Central memory CD8-positive, alpha-beta T cell (primary cell): ENCODE data around the gene STX4.

Experiments used
- ATAC-seq: fragments of 150-1000 bp; cut with Tn5 transposase; replicated peaks from 2 replicates; pipeline ENCODE4 v1.10.0; 2022; ENCODE audit warnings: mild to moderate bottlenecking, moderate FRiP score, moderate number of reproducible peaks; ENCODE audit not compliant: poor library complexity, severe bottlenecking; ENCODE audit errors: extremely low read depth
- DNase-seq, 2 donors: peaks; one replicate each; pipeline ENCODE4 v3.0.0; 2021; ENCODE audit warnings: low spot score in 2 of 2
- H3K27ac Mint-ChIP-seq: one replicate; pipeline ENCODE4 v1.8.0; 2022; ENCODE audit warnings: low read depth, mild to moderate bottlenecking, moderate library complexity, mixed read lengths
- H3K27me3 Mint-ChIP-seq: one replicate; pipeline ENCODE4 v1.8.0; 2022; ENCODE audit warnings: mixed read lengths
- H3K36me3 Mint-ChIP-seq: one replicate; pipeline ENCODE4 v1.8.0; 2022; ENCODE audit warnings: mild to moderate bottlenecking, moderate library complexity, mixed read lengths; ENCODE audit not compliant: insufficient read depth
- H3K4me1 Mint-ChIP-seq: one replicate; pipeline ENCODE4 v1.8.0; 2022; ENCODE audit warnings: mixed read lengths
- H3K4me3 Mint-ChIP-seq: one replicate; pipeline ENCODE4 v1.8.0; 2022; ENCODE audit warnings: mild to moderate bottlenecking, moderate library complexity, mixed read lengths
- H3K9me3 Mint-ChIP-seq: one replicate; pipeline ENCODE4 v1.8.0; 2022; ENCODE audit warnings: mixed read lengths

Gene STX4

GRCh38 chr16:31072540-31073141 lies 39.3 kb downstream of the STX4 start:
- Mint-ChIP-seq H3K27ac (peak overlapping the region; percentile 94), H3K4me3 (peak overlapping the region; percentile 87), H3K36me3 (peaks cover 20% of the 10 kb centered on the region), H3K4me1 (peaks cover 48% of the 10 kb centered on the region), H3K9me3 (no peaks in the 10 kb centered on the region), H3K27me3 (no peaks in the 10 kb centered on the region)
- DNase-seq: no peak
- no peak for ATAC-seq

GRCh38 chr16:31073142-31073969 lies 40.0 kb downstream of the STX4 start:
- DNase-seq: peak; percentile 68 to 72
- peaks cover 43% of the 10 kb centered on the region for H3K4me1 Mint-ChIP-seq
- peak overlapping the region; percentile 87 for H3K4me3 Mint-ChIP-seq
- H3K36me3 Mint-ChIP-seq: peaks cover 24% of the 10 kb centered on the region
- peak; percentile 55 for ATAC-seq
- no peaks in the 10 kb centered on the region for H3K9me3 Mint-ChIP-seq
- peak overlapping the region; percentile 94 for H3K27ac Mint-ChIP-seq
- H3K27me3 Mint-ChIP-seq: no peaks in the 10 kb centered on the region

GRCh38 chr16:31073970-31074813 lies 40.8 kb downstream of the STX4 start, which contains the start of the genes ZNF646 and ZNF668:
ZNF646 (plus strand) TSS chr16:31074422; CDS start chr16:31076325, 1,903 bp downstream.
ZNF668 (minus strand) TSS chr16:31074240; CDS start chr16:31064459, 9,781 bp downstream.
- H3K9me3 Mint-ChIP-seq: no peaks in the 10 kb centered on the region
- ATAC-seq: peak; percentile 87
- peaks cover 24% of the 10 kb centered on the region for H3K36me3 Mint-ChIP-seq
- peaks cover 40% of the 10 kb centered on the region for H3K4me1 Mint-ChIP-seq
- peak within 1 kb of the TSS; percentile 94 for H3K27ac Mint-ChIP-seq
- no peaks in the 10 kb centered on the region for H3K27me3 Mint-ChIP-seq
- peak; percentile 92 to 97 for DNase-seq
- peak within 1 kb of the TSS; percentile 87 for H3K4me3 Mint-ChIP-seq

- H3K9me3 Mint-ChIP-seq: no peaks in the 10 kb centered on the region
- H3K27ac Mint-ChIP-seq: peak overlapping the region; percentile 94
- H3K4me1 Mint-ChIP-seq: peaks cover 35% of the 10 kb centered on the region
- ATAC-seq (no peak), DNase-seq (no peak)
- peaks cover 24% of the 10 kb centered on the region for H3K36me3 Mint-ChIP-seq
- peak overlapping the region; percentile 87 for H3K4me3 Mint-ChIP-seq
- H3K27me3 Mint-ChIP-seq: no peaks in the 10 kb centered on the region
Measured at GRCh38 chr16:31074814-31075183, 41.4 kb downstream of the STX4 start.

GRCh38 chr16:31076319-31076718 lies 43.0 kb downstream of the STX4 start:
- Mint-ChIP-seq H3K4me3 (peak overlapping the region; percentile 27), H3K27ac (no peak overlapping the region), H3K4me1 (peaks cover 35% of the 10 kb centered on the region), H3K9me3 (no peaks in the 10 kb centered on the region), H3K27me3 (no peaks in the 10 kb centered on the region), H3K36me3 (peaks cover 27% of the 10 kb centered on the region)
- ATAC-seq: no peak
- no peak for DNase-seq

GRCh38 chr16:31077024-31077423 lies 43.7 kb downstream of the STX4 start:
- H3K9me3 Mint-ChIP-seq: no peaks in the 10 kb centered on the region
- no peak for DNase-seq
- no peak overlapping the region for H3K4me3 Mint-ChIP-seq
- H3K27me3 Mint-ChIP-seq: no peaks in the 10 kb centered on the region
- peaks cover 31% of the 10 kb centered on the region for H3K4me1 Mint-ChIP-seq
- ATAC-seq: no peak
- H3K36me3 Mint-ChIP-seq: peaks cover 27% of the 10 kb centered on the region
- H3K27ac Mint-ChIP-seq: peak overlapping the region; percentile 59

GRCh38 chr16:31077592-31078396 lies 44.4 kb downstream of the STX4 start:
- Mint-ChIP-seq H3K27me3 (no peaks in the 10 kb centered on the region), H3K9me3 (no peaks in the 10 kb centered on the region), H3K4me3 (no peak overlapping the region), H3K4me1 (peaks cover 28% of the 10 kb centered on the region), H3K36me3 (peaks cover 24% of the 10 kb centered on the region), H3K27ac (no peak overlapping the region)
- DNase-seq (no peak), ATAC-seq (no peak)

- no peak for ATAC-seq
- H3K27ac Mint-ChIP-seq: no peak overlapping the region
- no peak for DNase-seq
- H3K9me3 Mint-ChIP-seq: no peaks in the 10 kb centered on the region
- H3K36me3 Mint-ChIP-seq: peaks cover 22% of the 10 kb centered on the region
- H3K4me1 Mint-ChIP-seq: peaks cover 25% of the 10 kb centered on the region
- no peak overlapping the region for H3K4me3 Mint-ChIP-seq
- H3K27me3 Mint-ChIP-seq: no peaks in the 10 kb centered on the region
Measured at GRCh38 chr16:31078597-31079341, 45.4 kb downstream of the STX4 start.

GRCh38 chr16:31079342-31079944 lies 46.1 kb downstream of the STX4 start:
- peaks cover 23% of the 10 kb centered on the region for H3K36me3 Mint-ChIP-seq
- no peak overlapping the region for H3K4me3 Mint-ChIP-seq
- ATAC-seq: no peak
- no peak for DNase-seq
- H3K27ac Mint-ChIP-seq: no peak overlapping the region
- H3K9me3 Mint-ChIP-seq: no peaks in the 10 kb centered on the region
- H3K27me3 Mint-ChIP-seq: no peaks in the 10 kb centered on the region
- peaks cover 24% of the 10 kb centered on the region for H3K4me1 Mint-ChIP-seq

GRCh38 chr16:31080035-31080629 lies 46.8 kb downstream of the STX4 start:
- Mint-ChIP-seq H3K4me1 (peaks cover 17% of the 10 kb centered on the region), H3K36me3 (peaks cover 19% of the 10 kb centered on the region), H3K9me3 (no peaks in the 10 kb centered on the region), H3K27me3 (no peaks in the 10 kb centered on the region), H3K4me3 (no peak overlapping the region), H3K27ac (peak overlapping the region; percentile 22)
- ATAC-seq (no peak), DNase-seq (no peak)
